Sigmoid colon (tissue), 7 donors: ENCODE measurements around the gene IFNGR2. TPM values are rescaled to one million over a fixed set of nuclear protein-coding genes. Genes with fewer than 3 reads are reported as not detected.

Experiments
- DNase-seq: peaks from one replicate; pipeline ENCODE4 v3.0.0-alpha.2; 2019
- H3K27ac ChIP-seq, 4 donors: fragments of 200-600 bp; sonication (generic); one replicate each; pipeline ENCODE4 v1.5.1; 2016 to 2019; ENCODE audit warnings: mild to moderate bottlenecking in 1 of 4
- H3K27me3 ChIP-seq, 3 donors: fragments of 200-600 bp; sonication (generic); one replicate each; pipeline ENCODE4 v1.5.1; 2019; ENCODE audit warnings: mild to moderate bottlenecking in 1 of 3
- H3K36me3 ChIP-seq, 4 donors: fragments of 200-600 bp; sonication (generic); one replicate each; pipeline ENCODE4 v1.5.1; 2016 to 2019
- H3K4me1 ChIP-seq, 4 donors: fragments of 200-600 bp; sonication (generic); one replicate each; pipeline ENCODE4 v1.5.1; 2017 to 2019
- H3K4me3 ChIP-seq, 4 donors: fragments of 200-600 bp; sonication (generic); one replicate each; pipeline ENCODE4 v1.5.1; 2017 to 2019; ENCODE audit warnings: mild to moderate bottlenecking in 2 of 4, moderate library complexity in 1 of 4
- H3K9me3 ChIP-seq, 4 donors: fragments of 200-600 bp in 3 of 4; sonication (generic) in 3 of 4; one replicate each; pipeline versions ENCODE4 v1.5.1 to v1.6.1; 2013 to 2019
- EP300 ChIP-seq, 4 donors: sonication (generic); formaldehyde crosslinking; IDR thresholded peaks; one replicate each; pipeline ENCODE4 v1.6.1; 2017; ENCODE audit warnings: antibody characterized with exemption in 4 of 4
- POLR2A ChIP-seq, 2 donors: fragments of 450-650 bp; IDR thresholded peaks; one replicate each; pipeline ENCODE4 v1.6.1; 2016; ENCODE audit warnings: antibody characterized with exemption in 2 of 2, mild to moderate bottlenecking in 2 of 2, moderate library complexity in 2 of 2
- POLR2AphosphoS5 ChIP-seq, 4 donors: sonication (generic); formaldehyde crosslinking; IDR thresholded peaks; one replicate each; pipeline ENCODE4 v1.6.1; 2017; ENCODE audit warnings: antibody characterized with exemption in 4 of 4
- WGBS, 2 donors: extraction: QIAGEN DNeasy Blood & Tissue Kit; methylation state at CpG; one replicate each; pipeline ENCODE4 v1.1.7; 2013; 5-methylcytosine and 5-hydroxymethylcytosine counted together
- intact Hi-C: fragments of 100-400 bp; cut with DNase I; formaldehyde crosslinking; loops from one replicate; pipeline ENCODE4 v1.15.1; 2023
- polyA plus RNA-seq, 3 donors: library from polyadenylated mRNA; stranded (reverse); fragments of 200-250 nt; gene quantifications; one replicate each; pipeline ENCODE4 v1.2.3, GENCODE V29; 2013
- total RNA-seq, 4 donors: library from RNA; depleted of rRNA; stranded (reverse); fragments of >200 nt; gene quantifications; one replicate each; pipeline ENCODE4 v1.1.0, GENCODE V29; 2016
- TF ChIP-seq, protein P1 (sequence below), 4 experiments: fragments of 450-650 bp in 3 of 4; fragments of 200-600 bp in 1 of 4; IDR thresholded peaks; one replicate each; pipeline ENCODE4 v1.5.1; 2016 to 2019; ENCODE audit warnings: antibody characterized with exemption in 4 of 4, mild to moderate bottlenecking in 3 of 4, moderate library complexity in 2 of 4
- donor health status: healthy with polysubstance abuse.
- donor health status: Bipolar disorder and iron deficiency.
- donor health status: healthy.

IFNGR2 gene
- total and polyA plus RNA-seq, 7 donors: 34.9 to 178 (median 65.8) TPM

DNA sequence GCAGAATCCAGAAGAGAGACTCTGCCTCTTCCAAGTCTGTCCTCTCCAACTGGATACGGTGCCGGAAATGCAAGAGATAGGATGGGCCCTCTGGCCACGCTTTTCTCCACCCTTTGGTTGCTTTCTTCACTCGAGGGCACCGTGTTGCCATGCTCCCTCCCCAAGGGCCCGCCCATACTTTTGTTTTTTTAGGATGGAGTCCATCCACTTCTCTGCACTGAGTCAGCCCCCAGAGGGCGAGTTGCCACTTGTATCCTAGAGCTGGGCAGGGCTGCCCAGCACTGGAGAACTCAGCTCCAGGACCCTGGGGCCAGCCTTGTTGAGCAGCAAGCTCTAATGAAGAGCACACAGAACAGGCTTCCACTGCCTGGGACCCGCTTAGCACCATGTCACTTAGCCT is 25.5 kb downstream of the IFNGR2 start:
- H3K27ac ChIP-seq: peak overlapping the region; percentile 33 to 68 (median 54)
- peaks cover 14 to 100% (median 50%) of the 10 kb centered on the region in 4 donors for H3K36me3 ChIP-seq
- no peak overlapping the region for H3K4me3 ChIP-seq
- no peak for TF ChIP-seq POLR2AphosphoS5 (IDR thresholded peaks at IDR 0.05)
- TF ChIP-seq POLR2A (IDR thresholded peaks at IDR 0.05): no peak
- TF ChIP-seq EP300 (IDR thresholded peaks at IDR 0.05): no peak
- TF ChIP-seq, protein P1, sequence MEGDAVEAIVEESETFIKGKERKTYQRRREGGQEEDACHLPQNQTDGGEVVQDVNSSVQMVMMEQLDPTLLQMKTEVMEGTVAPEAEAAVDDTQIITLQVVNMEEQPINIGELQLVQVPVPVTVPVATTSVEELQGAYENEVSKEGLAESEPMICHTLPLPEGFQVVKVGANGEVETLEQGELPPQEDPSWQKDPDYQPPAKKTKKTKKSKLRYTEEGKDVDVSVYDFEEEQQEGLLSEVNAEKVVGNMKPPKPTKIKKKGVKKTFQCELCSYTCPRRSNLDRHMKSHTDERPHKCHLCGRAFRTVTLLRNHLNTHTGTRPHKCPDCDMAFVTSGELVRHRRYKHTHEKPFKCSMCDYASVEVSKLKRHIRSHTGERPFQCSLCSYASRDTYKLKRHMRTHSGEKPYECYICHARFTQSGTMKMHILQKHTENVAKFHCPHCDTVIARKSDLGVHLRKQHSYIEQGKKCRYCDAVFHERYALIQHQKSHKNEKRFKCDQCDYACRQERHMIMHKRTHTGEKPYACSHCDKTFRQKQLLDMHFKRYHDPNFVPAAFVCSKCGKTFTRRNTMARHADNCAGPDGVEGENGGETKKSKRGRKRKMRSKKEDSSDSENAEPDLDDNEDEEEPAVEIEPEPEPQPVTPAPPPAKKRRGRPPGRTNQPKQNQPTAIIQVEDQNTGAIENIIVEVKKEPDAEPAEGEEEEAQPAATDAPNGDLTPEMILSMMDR (IDR thresholded peaks at IDR 0.05): no peak
- intact Hi-C loops: no loop called here
- peaks cover 0 to 18% (median 15%) of the 10 kb centered on the region in 4 donors for H3K4me1 ChIP-seq
- H3K9me3 ChIP-seq: no peaks in the 10 kb centered on the region
- DNase-seq: no peak
- WGBS, 2 donors: 84 to 88% methylated on average over 8 of the region's 8 CpGs
- H3K27me3 ChIP-seq: no peaks in the 10 kb centered on the region

DNA sequence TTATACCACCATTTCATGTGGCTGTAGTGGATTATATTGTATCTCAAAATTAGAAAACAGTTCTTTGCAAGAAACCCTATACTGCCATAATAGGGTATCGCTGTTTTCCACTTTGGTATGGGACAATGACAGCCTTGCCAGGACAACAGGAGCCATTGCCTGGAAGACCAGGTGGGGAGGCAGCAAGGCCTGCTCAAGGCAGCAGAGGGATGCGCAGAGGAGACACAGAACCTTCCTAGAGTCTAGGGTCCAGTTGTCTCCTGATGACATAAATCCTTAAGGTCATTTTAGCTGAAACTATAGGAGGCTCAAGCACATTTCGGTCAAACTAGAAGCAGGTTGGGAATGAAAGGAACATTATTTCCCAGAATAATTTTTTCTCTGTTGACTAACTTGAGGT is 27.6 kb downstream of the IFNGR2 start:
- Histone ChIP-seq H3K27ac (no peak overlapping the region), H3K9me3 (no peaks in the 10 kb centered on the region), H3K27me3 (no peaks in the 10 kb centered on the region), H3K4me1 (peaks cover 0 to 36% (median 35%) of the 10 kb centered on the region in 4 donors), H3K36me3 (peaks cover 14 to 92% (median 46%) of the 10 kb centered on the region in 4 donors), H3K4me3 (no peak overlapping the region)
- intact Hi-C loops: no loop called here
- no peak for DNase-seq
- 82 to 97% methylated on average over 3 of the region's 3 CpGs for WGBS, 2 donors
- TF ChIP-seq POLR2A (IDR thresholded peaks at IDR 0.05): no peak
- no peak for TF ChIP-seq EP300 (IDR thresholded peaks at IDR 0.05)
- TF ChIP-seq, protein P1 (IDR thresholded peaks at IDR 0.05): no peak
- no peak for TF ChIP-seq POLR2AphosphoS5 (IDR thresholded peaks at IDR 0.05)

DNA sequence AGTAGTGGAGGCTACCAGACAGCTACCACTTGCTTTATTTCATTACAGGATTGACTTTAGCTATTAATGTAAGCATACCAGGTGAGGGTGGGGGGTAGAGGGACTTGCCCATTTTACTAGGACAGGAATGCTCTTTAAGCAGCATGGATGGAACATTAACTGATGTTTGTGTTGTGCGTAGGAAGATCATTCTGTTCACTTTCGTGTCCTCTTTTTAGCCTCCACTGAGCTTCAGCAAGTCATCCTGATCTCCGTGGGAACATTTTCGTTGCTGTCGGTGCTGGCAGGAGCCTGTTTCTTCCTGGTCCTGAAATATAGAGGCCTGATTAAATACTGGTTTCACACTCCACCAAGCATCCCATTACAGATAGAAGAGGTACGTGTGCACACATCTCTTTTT is 29.3 kb downstream of the IFNGR2 start:
- intact Hi-C loops: no loop called here
- Histone ChIP-seq H3K4me3 (no peak overlapping the region), H3K27ac (peak overlapping the region in 1 of 4 donors; percentile 83), H3K4me1 (peaks cover 0 to 36% (median 35%) of the 10 kb centered on the region in 4 donors), H3K9me3 (no peaks in the 10 kb centered on the region), H3K36me3 (peaks cover 14 to 91% (median 41%) of the 10 kb centered on the region in 4 donors), H3K27me3 (no peaks in the 10 kb centered on the region)
- 91 to 94% methylated on average over 6 of the region's 6 CpGs for WGBS, 2 donors
- TF ChIP-seq POLR2A (IDR thresholded peaks at IDR 0.05) (no peak), EP300 (IDR thresholded peaks at IDR 0.05) (no peak), POLR2AphosphoS5 (IDR thresholded peaks at IDR 0.05) (no peak)
- TF ChIP-seq, protein P1 (IDR thresholded peaks at IDR 0.05): no peak
- DNase-seq: no peak

DNA sequence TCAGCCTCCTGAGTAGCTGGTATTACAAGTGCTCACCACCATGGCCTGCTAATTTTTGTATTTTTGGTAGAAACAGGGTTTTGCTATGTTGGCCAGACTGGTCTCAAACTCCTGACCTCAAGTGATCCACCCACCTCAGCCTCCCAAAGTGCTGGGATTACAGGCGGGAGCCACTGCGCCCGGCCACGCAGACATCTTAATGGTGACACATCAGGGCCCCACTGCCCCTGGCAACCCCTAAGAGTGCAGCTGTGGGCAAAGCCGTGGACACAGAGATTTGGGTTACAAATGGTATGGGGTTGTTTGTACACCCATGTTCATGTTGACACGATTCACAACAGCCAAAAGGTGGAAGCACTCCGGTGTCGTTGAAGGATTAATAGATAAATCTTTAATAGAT is 29.8 kb downstream of the IFNGR2 start:
- intact Hi-C loops: no loop called here
- 95% methylated on average over 8 of the region's 8 CpGs for WGBS, 2 donors
- Histone ChIP-seq H3K4me1 (peaks cover 0 to 36% (median 35%) of the 10 kb centered on the region in 4 donors), H3K9me3 (no peaks in the 10 kb centered on the region), H3K36me3 (peaks cover 17 to 91% (median 42%) of the 10 kb centered on the region in 4 donors), H3K27me3 (no peaks in the 10 kb centered on the region), H3K27ac (peak overlapping the region in 2 of 4 donors; percentile 81 to 83), H3K4me3 (no peak overlapping the region)
- TF ChIP-seq EP300 (IDR thresholded peaks at IDR 0.05) (no peak), POLR2AphosphoS5 (IDR thresholded peaks at IDR 0.05) (no peak), POLR2A (IDR thresholded peaks at IDR 0.05) (no peak)
- TF ChIP-seq, protein P1 (IDR thresholded peaks at IDR 0.05): no peak
- DNase-seq: no peak
